ENCODE results near the gene PLD1.

Gene PLD1

DNA sequence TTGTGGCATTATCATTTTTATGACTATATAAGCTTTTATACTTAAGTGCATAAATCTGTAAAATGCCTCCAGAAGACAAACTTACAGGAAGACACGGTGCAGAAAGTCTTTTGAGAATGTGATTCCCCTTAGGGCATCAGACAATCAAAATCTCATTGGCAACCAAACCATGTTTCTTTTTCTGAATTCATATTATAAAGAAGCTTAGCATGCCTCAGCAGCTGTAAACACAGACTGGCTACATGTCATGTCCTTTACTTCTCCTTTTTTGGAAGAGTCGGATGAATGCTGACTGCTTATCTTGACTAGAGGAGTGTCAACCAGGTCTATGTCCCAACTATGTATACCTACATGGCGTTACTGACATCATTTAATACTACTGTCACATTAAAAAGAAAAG lies 150.1 kb downstream of the PLD1 start:
- Histone ChIP-seq H3K36me3 (ENCODE audit: control insufficient read depth in 1 of 2, insufficient read depth in 2 of 2, low read length in 2 of 2) (no peaks in the 10 kb centered on the region), H3K9ac (ENCODE audit: low read length) (no peak overlapping the region), H3K27me3 (ENCODE audit: insufficient read depth, low read length) (no peaks in the 10 kb centered on the region), H4K12ac (ENCODE audit: low read depth, low read length) (no peak overlapping the region), H3K9me3 (ENCODE audit: insufficient read depth, low read depth, low read length) (no peaks in the 10 kb centered on the region), H3K79me2 (ENCODE audit: control insufficient read depth, insufficient read depth, low read length, poor library complexity) (no peaks in the 10 kb centered on the region), H3K4me1 (ENCODE audit: control insufficient read depth in 1 of 2, insufficient read depth in 2 of 2, low read length in 2 of 2) (no peaks in the 10 kb centered on the region), H3K4me2 (ENCODE audit: low read length) (no peak overlapping the region), H2AFZ (ENCODE audit: insufficient read depth, low read length, poor library complexity) (no peak overlapping the region), H4K91ac (ENCODE audit: low read depth, low read length) (no peak overlapping the region), H2AK5ac (ENCODE audit: low read length) (no peak overlapping the region), H2BK12ac (ENCODE audit: low read length) (no peak overlapping the region), H3K18ac (ENCODE audit: low read length) (no peak overlapping the region), H3K4ac (ENCODE audit: low read depth, low read length) (no peak overlapping the region), H4K8ac (ENCODE audit: low read depth, low read length) (no peak overlapping the region), H3K27ac (ENCODE audit: low read depth, low read length) (no peak overlapping the region), H2BK120ac (ENCODE audit: insufficient read depth, low read length, poor library complexity) (no peak overlapping the region), H3K23ac (ENCODE audit: low read length) (no peak overlapping the region), H3K14ac (ENCODE audit: low read length) (no peak overlapping the region), H3K4me3 (ENCODE audit: low read depth, low read length) (no peak overlapping the region), H2BK5ac (ENCODE audit: low read depth, low read length, poor library complexity) (no peak overlapping the region), H3K79me1 (ENCODE audit: low read length) (no peaks in the 10 kb centered on the region)
- no CpG with 5 or more reads among the region's 3 CpGs for WGBS (ENCODE audit: extremely low coverage, insufficient coverage, insufficient read length)
- DNase-seq: peak in 1 of 2 donors; percentile 25

DNA sequence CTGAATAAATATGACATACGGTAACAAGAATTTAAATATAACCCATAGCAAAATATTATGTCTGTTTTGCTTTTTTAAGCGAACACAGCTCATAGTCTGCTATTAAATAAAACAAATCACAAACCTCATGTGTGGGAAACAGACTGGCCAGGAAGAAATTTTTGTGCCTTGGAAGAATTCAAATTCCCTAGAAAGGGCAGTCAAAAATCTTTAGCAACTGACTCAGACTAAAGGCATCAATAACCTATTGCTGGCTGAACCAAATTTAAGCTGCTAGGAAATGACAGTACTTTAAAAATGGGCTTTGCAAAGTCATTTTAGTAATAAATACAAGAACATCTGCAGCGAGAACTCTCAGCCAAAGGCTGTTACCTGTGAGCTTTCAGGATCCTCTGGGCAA lies 151.4 kb downstream of the PLD1 start:
- Histone ChIP-seq H4K91ac (ENCODE audit: low read depth, low read length) (no peak overlapping the region), H2AK5ac (ENCODE audit: low read length) (no peak overlapping the region), H3K27ac (ENCODE audit: low read depth, low read length) (no peak overlapping the region), H3K36me3 (ENCODE audit: control insufficient read depth in 1 of 2, insufficient read depth in 2 of 2, low read length in 2 of 2) (no peaks in the 10 kb centered on the region), H3K23ac (ENCODE audit: low read length) (no peak overlapping the region), H2BK12ac (ENCODE audit: low read length) (no peak overlapping the region), H3K18ac (ENCODE audit: low read length) (no peak overlapping the region), H3K27me3 (ENCODE audit: insufficient read depth, low read length) (no peaks in the 10 kb centered on the region), H3K14ac (ENCODE audit: low read length) (no peak overlapping the region), H2AFZ (ENCODE audit: insufficient read depth, low read length, poor library complexity) (no peak overlapping the region), H3K79me1 (ENCODE audit: low read length) (no peaks in the 10 kb centered on the region), H3K9me3 (ENCODE audit: insufficient read depth, low read depth, low read length) (no peaks in the 10 kb centered on the region), H3K4me3 (ENCODE audit: low read depth, low read length) (no peak overlapping the region), H4K8ac (ENCODE audit: low read depth, low read length) (no peak overlapping the region), H3K4ac (ENCODE audit: low read depth, low read length) (no peak overlapping the region), H4K12ac (ENCODE audit: low read depth, low read length) (no peak overlapping the region), H3K4me1 (ENCODE audit: control insufficient read depth in 1 of 2, insufficient read depth in 2 of 2, low read length in 2 of 2) (no peaks in the 10 kb centered on the region), H3K79me2 (ENCODE audit: control insufficient read depth, insufficient read depth, low read length, poor library complexity) (no peaks in the 10 kb centered on the region), H2BK120ac (ENCODE audit: insufficient read depth, low read length, poor library complexity) (no peak overlapping the region), H3K9ac (ENCODE audit: low read length) (no peak overlapping the region), H3K4me2 (ENCODE audit: low read length) (no peak overlapping the region), H2BK5ac (ENCODE audit: low read depth, low read length, poor library complexity) (no peak overlapping the region)
- peak in 1 of 2 donors; percentile 54 for DNase-seq
- no CpG with 5 or more reads among the region's 3 CpGs for WGBS (ENCODE audit: extremely low coverage, insufficient coverage, insufficient read length)

DNA sequence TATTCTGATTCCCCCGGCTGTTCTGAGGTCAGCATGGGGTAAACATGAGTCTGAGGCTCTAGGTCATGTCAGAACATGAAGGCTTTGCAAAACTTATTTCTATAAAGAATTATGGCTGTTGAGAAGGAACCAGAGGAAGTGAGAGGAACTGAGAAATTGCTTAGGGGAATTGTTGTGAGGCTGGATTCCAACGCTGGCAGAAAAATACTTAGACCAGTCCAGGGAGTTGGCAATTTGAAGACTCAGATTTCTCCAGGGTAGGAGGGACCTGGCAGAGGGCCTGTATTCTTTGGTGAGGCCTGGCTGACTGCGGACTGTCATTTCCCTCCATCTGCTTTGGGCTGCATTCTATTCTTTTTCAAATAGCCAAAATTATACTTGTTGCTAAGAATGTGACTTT lies 155.5 kb downstream of the PLD1 start:
- no peak overlapping the region for H2BK5ac ChIP-seq (ENCODE audit: low read depth, low read length, poor library complexity)
- no peak overlapping the region for H2BK12ac ChIP-seq (ENCODE audit: low read length)
- no peak overlapping the region for H3K18ac ChIP-seq (ENCODE audit: low read length)
- no peak overlapping the region for H2AFZ ChIP-seq (ENCODE audit: insufficient read depth, low read length, poor library complexity)
- DNase-seq: peak in 1 of 2 donors; percentile 28
- no peak overlapping the region for H3K23ac ChIP-seq (ENCODE audit: low read length)
- no peaks in the 10 kb centered on the region for H3K79me1 ChIP-seq (ENCODE audit: low read length)
- H3K36me3 ChIP-seq (ENCODE audit: control insufficient read depth in 1 of 2, insufficient read depth in 2 of 2, low read length in 2 of 2): no peaks in the 10 kb centered on the region
- no peak overlapping the region for H2BK120ac ChIP-seq (ENCODE audit: insufficient read depth, low read length, poor library complexity)
- no peak overlapping the region for H3K9ac ChIP-seq (ENCODE audit: low read length)
- no peaks in the 10 kb centered on the region for H3K4me1 ChIP-seq (ENCODE audit: control insufficient read depth in 1 of 2, insufficient read depth in 2 of 2, low read length in 2 of 2)
- no peak overlapping the region for H4K12ac ChIP-seq (ENCODE audit: low read depth, low read length)
- H2AK5ac ChIP-seq (ENCODE audit: low read length): no peak overlapping the region
- no peak overlapping the region for H3K4ac ChIP-seq (ENCODE audit: low read depth, low read length)
- no peak overlapping the region for H3K4me3 ChIP-seq (ENCODE audit: low read depth, low read length)
- no peak overlapping the region for H3K14ac ChIP-seq (ENCODE audit: low read length)
- no peaks in the 10 kb centered on the region for H3K79me2 ChIP-seq (ENCODE audit: control insufficient read depth, insufficient read depth, low read length, poor library complexity)
- no peaks in the 10 kb centered on the region for H3K9me3 ChIP-seq (ENCODE audit: insufficient read depth, low read depth, low read length)
- no peaks in the 10 kb centered on the region for H3K27me3 ChIP-seq (ENCODE audit: insufficient read depth, low read length)
- no peak overlapping the region for H3K4me2 ChIP-seq (ENCODE audit: low read length)
- H4K8ac ChIP-seq (ENCODE audit: low read depth, low read length): no peak overlapping the region
- no peak overlapping the region for H4K91ac ChIP-seq (ENCODE audit: low read depth, low read length)
- H3K27ac ChIP-seq (ENCODE audit: low read depth, low read length): no peak overlapping the region
- no CpG with 5 or more reads among the region's 3 CpGs for WGBS (ENCODE audit: extremely low coverage, insufficient coverage, insufficient read length)

DNA sequence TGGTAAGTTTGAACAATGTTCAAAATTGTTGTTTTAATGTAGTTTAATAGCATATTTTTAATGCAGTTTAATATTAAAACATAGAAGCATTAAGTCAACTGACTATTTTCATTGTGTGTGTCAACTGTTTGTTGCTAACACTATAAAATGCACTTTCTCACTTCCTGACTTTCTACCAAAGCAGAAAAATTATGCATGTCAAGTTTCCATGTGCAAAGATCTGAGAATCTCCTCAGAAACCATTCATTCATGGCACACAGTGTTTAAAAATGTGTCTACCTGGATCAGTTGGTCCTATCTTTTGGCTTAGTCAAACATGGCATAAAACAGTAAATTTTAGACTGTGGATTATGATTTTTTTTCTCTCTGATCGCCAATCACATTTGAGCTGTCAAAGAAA lies 156.0 kb downstream of the PLD1 start:
- H3K4me3 ChIP-seq (ENCODE audit: low read depth, low read length): no peak overlapping the region
- no peak overlapping the region for H3K14ac ChIP-seq (ENCODE audit: low read length)
- no peak overlapping the region for H4K12ac ChIP-seq (ENCODE audit: low read depth, low read length)
- no peaks in the 10 kb centered on the region for H3K79me1 ChIP-seq (ENCODE audit: low read length)
- DNase-seq: no peak
- no peaks in the 10 kb centered on the region for H3K79me2 ChIP-seq (ENCODE audit: control insufficient read depth, insufficient read depth, low read length, poor library complexity)
- no CpG with 5 or more reads among the region's 1 CpG for WGBS (ENCODE audit: extremely low coverage, insufficient coverage, insufficient read length)
- no peak overlapping the region for H4K91ac ChIP-seq (ENCODE audit: low read depth, low read length)
- H2BK120ac ChIP-seq (ENCODE audit: insufficient read depth, low read length, poor library complexity): no peak overlapping the region
- H3K27ac ChIP-seq (ENCODE audit: low read depth, low read length): no peak overlapping the region
- no peak overlapping the region for H2BK5ac ChIP-seq (ENCODE audit: low read depth, low read length, poor library complexity)
- H3K9me3 ChIP-seq (ENCODE audit: insufficient read depth, low read depth, low read length): no peaks in the 10 kb centered on the region
- H2BK12ac ChIP-seq (ENCODE audit: low read length): no peak overlapping the region
- H4K8ac ChIP-seq (ENCODE audit: low read depth, low read length): no peak overlapping the region
- H3K4me2 ChIP-seq (ENCODE audit: low read length): no peak overlapping the region
- H3K9ac ChIP-seq (ENCODE audit: low read length): no peak overlapping the region
- H3K27me3 ChIP-seq (ENCODE audit: insufficient read depth, low read length): no peaks in the 10 kb centered on the region
- H3K23ac ChIP-seq (ENCODE audit: low read length): no peak overlapping the region
- no peak overlapping the region for H3K4ac ChIP-seq (ENCODE audit: low read depth, low read length)
- H3K36me3 ChIP-seq (ENCODE audit: control insufficient read depth in 1 of 2, insufficient read depth in 2 of 2, low read length in 2 of 2): no peaks in the 10 kb centered on the region
- no peak overlapping the region for H3K18ac ChIP-seq (ENCODE audit: low read length)
- H2AK5ac ChIP-seq (ENCODE audit: low read length): no peak overlapping the region
- H2AFZ ChIP-seq (ENCODE audit: insufficient read depth, low read length, poor library complexity): no peak overlapping the region
- H3K4me1 ChIP-seq (ENCODE audit: control insufficient read depth in 1 of 2, insufficient read depth in 2 of 2, low read length in 2 of 2): no peaks in the 10 kb centered on the region
